Mesodermal cell (in vitro differentiated cells): ENCODE data around the gene KIF3C.
"Not testable (repeated sequence)": the region's sequence is repeated elsewhere in the genome, so short reads cannot be mapped to it uniquely, and the experiment has no call there.

Source experiments
- H3K27ac ChIP-seq: 2 replicates; pipeline ENCODE4 v1.7.0; 2013; ENCODE audit warnings: mild to moderate bottlenecking, low read depth, low read length, moderate library complexity; ENCODE audit not compliant: severe bottlenecking
- H3K36me3 ChIP-seq: 2 replicates; pipeline ENCODE4 v1.7.1; 2013; ENCODE audit warnings: mild to moderate bottlenecking, low read length, moderate library complexity; ENCODE audit not compliant: control insufficient read depth, insufficient read depth
- H3K4me1 ChIP-seq: one replicate; pipeline ENCODE4 v1.7.1; 2013; ENCODE audit warnings: mild to moderate bottlenecking, low read length; ENCODE audit not compliant: insufficient read depth, control insufficient read depth, poor library complexity, severe bottlenecking
- H3K4me3 ChIP-seq: 2 replicates; pipeline ENCODE4 v1.7.0; 2013; ENCODE audit warnings: low read length, control low read depth, mild to moderate bottlenecking; ENCODE audit not compliant: insufficient read depth, poor library complexity, severe bottlenecking; ENCODE audit errors: extremely low read depth
- H3K9me3 ChIP-seq: 2 replicates; pipeline ENCODE4 v1.7.1; 2013; ENCODE audit warnings: mild to moderate bottlenecking, low read length, moderate library complexity; ENCODE audit not compliant: control insufficient read depth
- WGBS, 2 experiments: methylation state at CpG; one replicate each; pipeline ENCODE4 v1.1.5; 2013; ENCODE audit warnings: missing lambda C conversion rate in 2 of 2; ENCODE audit not compliant: insufficient coverage in 2 of 2; 5-methylcytosine and 5-hydroxymethylcytosine counted together

KIF3C gene

GRCh38 chr2:25960396-25960795 is 21.9 kb downstream of the KIF3C start:
- peaks cover 22% of the 10 kb centered on the region for H3K4me1 ChIP-seq
- H3K27ac ChIP-seq: no peak overlapping the region
- no peaks in the 10 kb centered on the region for H3K9me3 ChIP-seq
- H3K4me3 ChIP-seq: no peak overlapping the region
- WGBS, 2 experiments: 95 to 100% methylated on average over 1 to 2 of the region's 4 CpGs
- peaks cover 48% of the 10 kb centered on the region for H3K36me3 ChIP-seq

GRCh38 chr2:25958611-25959010 is 23.7 kb downstream of the KIF3C start:
- Histone ChIP-seq H3K36me3 (peaks cover 55% of the 10 kb centered on the region), H3K4me1 (peaks cover 21% of the 10 kb centered on the region)
- not testable (repeated sequence) for H3K4me3 ChIP-seq, H3K27ac ChIP-seq, H3K9me3 ChIP-seq
- WGBS, 2 experiments: 86 to 95% methylated on average over 6 to 7 of the region's 12 CpGs

GRCh38 chr2:25957743-25958142 is 24.6 kb downstream of the KIF3C start:
- Histone ChIP-seq H3K27ac (no peak overlapping the region), H3K4me3 (no peak overlapping the region), H3K4me1 (peaks cover 21% of the 10 kb centered on the region), H3K9me3 (no peaks in the 10 kb centered on the region), H3K36me3 (peaks cover 55% of the 10 kb centered on the region)
- 88 to 94% methylated on average over 9 of the region's 10 CpGs for WGBS, 2 experiments

- Histone ChIP-seq H3K4me3 (no peak overlapping the region), H3K27ac (no peak overlapping the region), H3K9me3 (no peaks in the 10 kb centered on the region), H3K4me1 (peaks cover 17% of the 10 kb centered on the region), H3K36me3 (peaks cover 60% of the 10 kb centered on the region)
- 92 to 96% methylated on average over 4 to 6 of the region's 7 CpGs for WGBS, 2 experiments
Measured at GRCh38 chr2:25955869-25956535, 26.3 kb downstream of the KIF3C start.

- Histone ChIP-seq H3K27ac (no peak overlapping the region), H3K36me3 (peaks cover 61% of the 10 kb centered on the region), H3K9me3 (no peaks in the 10 kb centered on the region), H3K4me3 (no peak overlapping the region), H3K4me1 (peaks cover 9% of the 10 kb centered on the region)
- 93 to 95% methylated on average over 2 to 4 of the region's 7 CpGs for WGBS, 2 experiments
Measured at GRCh38 chr2:25955036-25955435, 27.3 kb downstream of the KIF3C start.

- Histone ChIP-seq H3K4me3 (no peak overlapping the region), H3K36me3 (peaks cover 56% of the 10 kb centered on the region), H3K27ac (no peak overlapping the region), H3K9me3 (no peaks in the 10 kb centered on the region), H3K4me1 (peaks cover 9% of the 10 kb centered on the region)
- WGBS, 2 experiments: 77 to 84% methylated on average over 21 of the region's 21 CpGs
Measured at GRCh38 chr2:25954199-25954752, 28.0 kb downstream of the KIF3C start.

GRCh38 chr2:25951071-25951547 is 31.2 kb downstream of the KIF3C start:
- no peak overlapping the region for H3K27ac ChIP-seq
- H3K4me1 ChIP-seq: peaks cover 6% of the 10 kb centered on the region
- 64% methylated on average over 8 to 11 of the region's 11 CpGs for WGBS, 2 experiments
- H3K9me3 ChIP-seq: no peaks in the 10 kb centered on the region
- H3K36me3 ChIP-seq: peaks cover 44% of the 10 kb centered on the region
- H3K4me3 ChIP-seq: no peak overlapping the region

- 79 to 100% methylated on average over 2 of the region's 2 CpGs for WGBS, 2 experiments
- Histone ChIP-seq H3K36me3 (peaks cover 42% of the 10 kb centered on the region), H3K4me3 (no peak overlapping the region), H3K9me3 (no peaks in the 10 kb centered on the region), H3K27ac (no peak overlapping the region), H3K4me1 (no peaks in the 10 kb centered on the region)
Measured at GRCh38 chr2:25948437-25948836, 33.9 kb downstream of the KIF3C start.

- 95 to 98% methylated on average over 4 of the region's 4 CpGs for WGBS, 2 experiments
- H3K27ac ChIP-seq: no peak overlapping the region
- peaks cover 62% of the 10 kb centered on the region for H3K36me3 ChIP-seq
Measured at GRCh38 chr2:25941042-25941441, 41.3 kb downstream of the KIF3C start.

GRCh38 chr2:25939257-25939668 is 43.0 kb downstream of the KIF3C start:
- Histone ChIP-seq H3K4me1 (no peaks in the 10 kb centered on the region), H3K9me3 (no peaks in the 10 kb centered on the region), H3K27ac (no peak overlapping the region), H3K36me3 (peaks cover 61% of the 10 kb centered on the region), H3K4me3 (no peak overlapping the region)
- WGBS, 2 experiments: 93 to 98% methylated on average over 6 to 8 of the region's 8 CpGs

More at GRCh38 chr2:25941042-25941441, 41.3 kb downstream of the KIF3C start:
- no peaks in the 10 kb centered on the region for H3K4me1 ChIP-seq
- no peak overlapping the region for H3K4me3 ChIP-seq
- no peaks in the 10 kb centered on the region for H3K9me3 ChIP-seq

GRCh38 chr2:25938345-25938744 is 44.0 kb downstream of the KIF3C start:
- WGBS, 2 experiments: 93 to 98% methylated on average over 2 to 5 of the region's 6 CpGs
- Histone ChIP-seq H3K4me1 (no peaks in the 10 kb centered on the region), H3K4me3 (no peak overlapping the region), H3K9me3 (no peaks in the 10 kb centered on the region), H3K27ac (no peak overlapping the region), H3K36me3 (peaks cover 62% of the 10 kb centered on the region)
